Measurements from ENCODE around the gene NINJ1. TPM values are rescaled to one million over a fixed set of nuclear protein-coding genes. Genes with fewer than 3 reads are reported as not detected.

Gene NINJ1
- total and polyA plus RNA-seq, 3 donors from 2014 or later = 99.3 to 152 (median 148) TPM

DNA sequence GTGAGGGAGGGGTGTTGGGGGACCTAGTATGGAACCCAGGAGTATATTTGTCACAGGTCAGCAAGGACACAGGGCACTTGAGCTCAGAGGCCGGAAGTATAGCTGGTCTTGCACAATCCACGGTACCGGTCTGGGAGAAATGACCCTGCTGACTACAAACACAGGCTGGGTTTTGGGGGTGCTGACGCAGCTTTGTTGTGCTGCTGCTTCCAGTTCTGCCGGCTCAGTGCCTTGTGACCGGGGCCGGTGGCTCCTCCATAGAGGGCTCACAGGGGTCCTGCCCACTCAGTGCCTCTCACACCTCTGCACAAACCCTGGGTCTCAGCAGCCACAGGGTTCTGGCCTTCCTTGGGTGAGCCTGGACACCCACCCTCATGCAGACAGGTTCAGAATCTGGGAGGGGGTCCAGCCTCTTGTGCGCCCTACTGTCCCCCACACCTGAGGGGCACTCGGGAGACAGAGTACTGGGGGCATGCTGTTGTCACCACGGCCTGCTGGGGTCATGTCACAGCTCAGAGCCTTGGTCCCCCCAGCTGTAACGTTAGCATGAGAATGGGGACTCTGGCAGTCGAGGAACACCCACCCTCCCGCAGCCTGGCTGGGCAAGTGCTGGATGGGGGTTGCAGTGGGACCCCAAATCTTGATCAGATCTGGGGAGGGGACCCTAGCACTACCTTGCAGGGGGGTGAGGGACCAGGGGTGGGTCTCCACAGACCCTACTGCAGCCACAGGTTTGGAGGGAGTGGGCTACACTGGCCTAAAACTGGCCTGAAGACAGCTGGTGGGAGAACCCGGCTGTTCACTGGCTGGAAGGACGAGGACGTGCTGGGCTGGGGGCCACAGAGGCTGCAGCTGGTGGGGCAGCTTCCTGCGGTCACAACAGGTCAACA is 17.7 kb downstream of the NINJ1 start:
- intact Hi-C loops (cut with DNase I; ENCODE audit: low total_unique reads) = no loop called here
- H3K27ac ChIP-seq = no peak overlapping the region
- H3K27me3 ChIP-seq = no peaks in the 10 kb centered on the region
- H3K9me3 ChIP-seq = no peaks in the 10 kb centered on the region
- no peak overlapping the region for H3K4me3 ChIP-seq
- H3K4me1 ChIP-seq = peaks cover 18% of the 10 kb centered on the region
- WGBS, 2 donors = 65 to 85% methylated on average over 11 to 17 of the region's 17 CpGs
- DNase-seq = peak; percentile 61
- TF ChIP-seq, protein P1, sequence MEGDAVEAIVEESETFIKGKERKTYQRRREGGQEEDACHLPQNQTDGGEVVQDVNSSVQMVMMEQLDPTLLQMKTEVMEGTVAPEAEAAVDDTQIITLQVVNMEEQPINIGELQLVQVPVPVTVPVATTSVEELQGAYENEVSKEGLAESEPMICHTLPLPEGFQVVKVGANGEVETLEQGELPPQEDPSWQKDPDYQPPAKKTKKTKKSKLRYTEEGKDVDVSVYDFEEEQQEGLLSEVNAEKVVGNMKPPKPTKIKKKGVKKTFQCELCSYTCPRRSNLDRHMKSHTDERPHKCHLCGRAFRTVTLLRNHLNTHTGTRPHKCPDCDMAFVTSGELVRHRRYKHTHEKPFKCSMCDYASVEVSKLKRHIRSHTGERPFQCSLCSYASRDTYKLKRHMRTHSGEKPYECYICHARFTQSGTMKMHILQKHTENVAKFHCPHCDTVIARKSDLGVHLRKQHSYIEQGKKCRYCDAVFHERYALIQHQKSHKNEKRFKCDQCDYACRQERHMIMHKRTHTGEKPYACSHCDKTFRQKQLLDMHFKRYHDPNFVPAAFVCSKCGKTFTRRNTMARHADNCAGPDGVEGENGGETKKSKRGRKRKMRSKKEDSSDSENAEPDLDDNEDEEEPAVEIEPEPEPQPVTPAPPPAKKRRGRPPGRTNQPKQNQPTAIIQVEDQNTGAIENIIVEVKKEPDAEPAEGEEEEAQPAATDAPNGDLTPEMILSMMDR (IDR thresholded peaks at IDR 0.05) = no peak
- TF ChIP-seq POLR2A (IDR thresholded peaks at IDR 0.05) = no peak
- no peaks in the 10 kb centered on the region for H3K36me3 ChIP-seq (ENCODE audit: low read depth, missing control alignments)

- H3K9me3 ChIP-seq = no peaks in the 10 kb centered on the region
- no peak for TF ChIP-seq POLR2A (IDR thresholded peaks at IDR 0.05)
- TF ChIP-seq, protein P1 (IDR thresholded peaks at IDR 0.05) = no peak
- DNase-seq = no peak
- H3K4me3 ChIP-seq = no peak overlapping the region
- H3K27me3 ChIP-seq = no peaks in the 10 kb centered on the region
- WGBS, 2 donors = 61 to 69% methylated on average over 3 of the region's 3 CpGs
- H3K36me3 ChIP-seq (ENCODE audit: low read depth, missing control alignments) = no peaks in the 10 kb centered on the region
- no peak overlapping the region for H3K27ac ChIP-seq
- peaks cover 13% of the 10 kb centered on the region for H3K4me1 ChIP-seq
- intact Hi-C loops (cut with DNase I; ENCODE audit: low total_unique reads) = no loop called here
Measured at GRCh38 chr9:93115486-93116071, 18.5 kb downstream of the NINJ1 start.

GRCh38 chr9:93114984-93115335 is 19.1 kb downstream of the NINJ1 start:
- H3K9me3 ChIP-seq = no peaks in the 10 kb centered on the region
- no peak for DNase-seq
- 83 to 91% methylated on average over 3 to 5 of the region's 5 CpGs for WGBS, 2 donors
- H3K4me1 ChIP-seq = peaks cover 7% of the 10 kb centered on the region
- no peak overlapping the region for H3K4me3 ChIP-seq
- H3K36me3 ChIP-seq (ENCODE audit: low read depth, missing control alignments) = no peaks in the 10 kb centered on the region
- intact Hi-C loops (cut with DNase I; ENCODE audit: low total_unique reads) = no loop called here
- no peak for TF ChIP-seq POLR2A (IDR thresholded peaks at IDR 0.05)
- TF ChIP-seq, protein P1 (IDR thresholded peaks at IDR 0.05) = no peak
- H3K27ac ChIP-seq = no peak overlapping the region
- no peaks in the 10 kb centered on the region for H3K27me3 ChIP-seq

- H3K36me3 ChIP-seq (ENCODE audit: low read depth, missing control alignments) = no peaks in the 10 kb centered on the region
- peaks cover under 1% of the 10 kb centered on the region for H3K4me1 ChIP-seq
- no peak overlapping the region for H3K4me3 ChIP-seq
- intact Hi-C loops (cut with DNase I; ENCODE audit: low total_unique reads) = no loop called here
- no peak for TF ChIP-seq POLR2A (IDR thresholded peaks at IDR 0.05)
- TF ChIP-seq, protein P1 (IDR thresholded peaks at IDR 0.05) = no peak
- no peaks in the 10 kb centered on the region for H3K27me3 ChIP-seq
- H3K9me3 ChIP-seq = no peaks in the 10 kb centered on the region
- WGBS, 2 donors = 81 to 93% methylated on average over 3 to 16 of the region's 17 CpGs
- no peak overlapping the region for H3K27ac ChIP-seq
- DNase-seq = no peak
Measured at GRCh38 chr9:93114169-93114983, 19.7 kb downstream of the NINJ1 start.
